ENCODE data around the gene ZAP70.

ZAP70 gene

DNA sequence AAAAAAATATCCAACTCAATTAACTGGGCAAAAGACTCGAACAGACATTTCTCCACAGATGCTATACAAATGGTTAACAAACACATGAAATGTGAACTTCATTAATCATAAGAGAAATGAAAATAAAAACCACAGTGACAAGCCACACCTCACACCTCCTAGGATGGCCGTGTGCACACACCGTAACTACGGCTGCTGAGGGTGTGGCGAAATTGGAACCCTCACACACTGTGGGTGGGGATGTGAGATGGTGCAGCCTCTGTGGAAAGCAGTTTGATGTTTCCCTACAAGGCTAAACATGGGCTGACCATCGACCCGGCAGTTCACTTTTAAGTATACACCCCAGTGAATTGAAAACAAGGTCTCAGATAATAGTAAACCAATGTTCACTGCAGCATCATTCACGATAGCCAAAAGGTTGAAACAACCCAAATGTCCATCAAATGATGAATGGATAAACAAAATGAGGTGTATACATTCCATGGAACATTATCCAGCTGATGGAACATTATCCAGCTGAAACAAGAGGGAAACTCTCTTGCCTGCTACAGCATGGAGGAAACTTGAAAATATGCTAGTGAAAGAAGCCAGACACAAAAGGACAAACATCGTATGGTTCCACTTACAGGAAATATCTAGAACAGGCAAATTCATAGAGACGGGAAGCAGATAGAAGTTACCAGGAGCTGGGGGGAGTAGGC, 32.2 kb downstream of the ZAP70 start:
- no peaks in the 10 kb centered on the region for H3K9me3 ChIP-seq (ENCODE audit: insufficient read depth, low read length)
- H2AFZ ChIP-seq (ENCODE audit: low read depth, low read length, severe bottlenecking): no peak overlapping the region
- H3K27me3 ChIP-seq (ENCODE audit: low read length): no peaks in the 10 kb centered on the region
- H3F3A ChIP-seq (ENCODE audit: insufficient read depth): no peaks in the 10 kb centered on the region
- no peak for TF ChIP-seq CTCF (IDR thresholded peaks at IDR 0.05; ENCODE audit: insufficient read depth, low read length, poor library complexity, severe bottlenecking)
- no peak for TF ChIP-seq EZH2phosphoT487 (conservative IDR thresholded peaks at IDR 0.05; ENCODE audit: low read length)
- H4K20me1 ChIP-seq (ENCODE audit: low read depth, low read length): no peaks in the 10 kb centered on the region
- H3K79me2 ChIP-seq (ENCODE audit: insufficient read depth, low read length): no peaks in the 10 kb centered on the region
- H3K27ac ChIP-seq (ENCODE audit: low read depth, low read length): no peak overlapping the region
- H3K4me3 ChIP-seq (ENCODE audit: insufficient read depth, low read length, poor library complexity, severe bottlenecking): no peak overlapping the region
- H3K9me2 ChIP-seq (replicated peaks; ENCODE audit: insufficient read depth, low read length): no peaks in the 10 kb centered on the region
- no peak overlapping the region for H3K4me2 ChIP-seq (ENCODE audit: low read depth, low read length, poor library complexity, severe bottlenecking)
- no peak overlapping the region for H3K9ac ChIP-seq (ENCODE audit: low read length)
- no peaks in the 10 kb centered on the region for H3K36me3 ChIP-seq (ENCODE audit: low read length)

DNA sequence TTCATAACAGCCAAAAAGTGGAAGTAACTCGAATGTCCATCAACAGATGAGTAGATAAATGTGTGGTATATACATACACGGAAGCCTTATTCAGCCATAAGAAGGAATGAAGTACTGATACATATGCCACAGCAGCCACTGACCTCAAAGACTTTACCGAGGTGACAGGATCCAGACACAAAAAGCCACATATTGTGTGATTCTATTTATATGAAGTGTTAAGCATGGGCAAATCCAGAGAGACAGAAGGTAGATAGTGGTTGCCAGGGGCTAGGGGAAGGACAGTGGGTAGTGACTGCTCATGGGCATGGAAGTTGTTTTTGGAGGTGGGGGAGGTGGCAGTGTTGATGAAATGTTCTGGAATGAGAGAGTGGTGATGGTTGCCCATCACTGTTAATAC, 33.9 kb downstream of the ZAP70 start:
- Histone ChIP-seq H2AFZ (ENCODE audit: low read depth, low read length, severe bottlenecking) (no peak overlapping the region), H3K27me3 (ENCODE audit: low read length) (no peaks in the 10 kb centered on the region), H4K20me1 (ENCODE audit: low read depth, low read length) (no peaks in the 10 kb centered on the region), H3K36me3 (ENCODE audit: low read length) (no peaks in the 10 kb centered on the region), H3K4me2 (ENCODE audit: low read depth, low read length, poor library complexity, severe bottlenecking) (no peak overlapping the region), H3K9me2 (replicated peaks; ENCODE audit: insufficient read depth, low read length) (no peaks in the 10 kb centered on the region), H3K79me2 (ENCODE audit: insufficient read depth, low read length) (no peaks in the 10 kb centered on the region), H3K9ac (ENCODE audit: low read length) (no peak overlapping the region), H3K9me3 (ENCODE audit: insufficient read depth, low read length) (no peaks in the 10 kb centered on the region), H3F3A (ENCODE audit: insufficient read depth) (no peaks in the 10 kb centered on the region), H3K4me3 (ENCODE audit: insufficient read depth, low read length, poor library complexity, severe bottlenecking) (no peak overlapping the region), H3K27ac (ENCODE audit: low read depth, low read length) (no peak overlapping the region)
- TF ChIP-seq CTCF (IDR thresholded peaks at IDR 0.05; ENCODE audit: insufficient read depth, low read length, poor library complexity, severe bottlenecking): no peak
- TF ChIP-seq EZH2phosphoT487 (conservative IDR thresholded peaks at IDR 0.05; ENCODE audit: low read length): no peak

DNA sequence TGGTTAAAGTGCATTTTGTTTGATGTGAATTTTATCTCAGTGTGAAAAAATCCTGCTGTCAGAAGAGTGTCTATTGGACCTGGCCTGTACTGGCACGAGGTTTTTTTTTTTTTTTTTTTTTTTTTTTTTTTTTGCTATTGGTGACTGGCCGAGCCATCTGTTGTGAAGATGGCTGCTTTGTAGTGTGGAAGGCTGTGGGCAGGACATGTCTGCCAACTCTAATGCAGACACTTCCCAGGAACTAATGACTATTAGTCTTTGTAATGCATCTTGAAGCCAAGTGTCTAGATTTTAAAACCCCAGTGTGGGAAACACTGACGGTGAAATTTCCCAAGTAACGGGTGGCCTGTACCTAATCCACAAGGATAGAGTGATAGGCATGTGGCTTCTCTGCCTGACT, 34.3 kb downstream of the ZAP70 start:
- H3K4me3 ChIP-seq (ENCODE audit: insufficient read depth, low read length, poor library complexity, severe bottlenecking): no peak overlapping the region
- H3K27me3 ChIP-seq (ENCODE audit: low read length): no peaks in the 10 kb centered on the region
- H3K9ac ChIP-seq (ENCODE audit: low read length): no peak overlapping the region
- TF ChIP-seq CTCF (IDR thresholded peaks at IDR 0.05; ENCODE audit: insufficient read depth, low read length, poor library complexity, severe bottlenecking) (no peak), EZH2phosphoT487 (conservative IDR thresholded peaks at IDR 0.05; ENCODE audit: low read length) (no peak)
- no peak overlapping the region for H3K4me2 ChIP-seq (ENCODE audit: low read depth, low read length, poor library complexity, severe bottlenecking)
- H3K9me3 ChIP-seq (ENCODE audit: insufficient read depth, low read length): no peaks in the 10 kb centered on the region
- H3K36me3 ChIP-seq (ENCODE audit: low read length): no peaks in the 10 kb centered on the region
- H3K27ac ChIP-seq (ENCODE audit: low read depth, low read length): no peak overlapping the region
- no peaks in the 10 kb centered on the region for H4K20me1 ChIP-seq (ENCODE audit: low read depth, low read length)
- no peaks in the 10 kb centered on the region for H3F3A ChIP-seq (ENCODE audit: insufficient read depth)
- no peaks in the 10 kb centered on the region for H3K9me2 ChIP-seq (replicated peaks; ENCODE audit: insufficient read depth, low read length)
- no peak overlapping the region for H2AFZ ChIP-seq (ENCODE audit: low read depth, low read length, severe bottlenecking)
- no peaks in the 10 kb centered on the region for H3K79me2 ChIP-seq (ENCODE audit: insufficient read depth, low read length)

Data from SU-DHL-6 (cell line).